HUES6 (cell line): Measurements from ENCODE around the gene FAM174B.

Experiments used
- H3K27ac ChIP-seq: 2 replicates; pipeline ENCODE4 v1.7.0; 2013; ENCODE audit warnings: low read depth, mild to moderate bottlenecking, low read length, inconsistent platforms
- H3K27me3 ChIP-seq: 2 replicates; pipeline ENCODE4 v1.6.1; 2013; ENCODE audit warnings: low read length; ENCODE audit not compliant: control insufficient read depth, insufficient read depth
- H3K36me3 ChIP-seq: 2 replicates; pipeline ENCODE4 v1.6.1; 2013; ENCODE audit warnings: low read length; ENCODE audit not compliant: control insufficient read depth, insufficient read depth
- H3K4me1 ChIP-seq: 2 replicates; pipeline ENCODE4 v1.6.1; 2013; ENCODE audit warnings: low read length; ENCODE audit not compliant: control insufficient read depth, insufficient read depth
- H3K4me3 ChIP-seq: 2 replicates; pipeline ENCODE4 v1.5.1; 2013; ENCODE audit warnings: low read depth, low read length
- H3K9ac ChIP-seq: one replicate; pipeline ENCODE4 v1.6.1; 2013; ENCODE audit warnings: mild to moderate bottlenecking, low read length
- H3K9me3 ChIP-seq: 2 replicates; pipeline ENCODE4 v1.6.1; 2013; ENCODE audit warnings: low read depth, low read length; ENCODE audit not compliant: control insufficient read depth, insufficient read depth

Gene FAM174B

GRCh38 chr15:92617549-92618520 is 37.7 kb downstream of the FAM174B start:
- peaks cover 16% of the 10 kb centered on the region for H3K36me3 ChIP-seq
- no peaks in the 10 kb centered on the region for H3K9me3 ChIP-seq
- H3K9ac ChIP-seq = peak overlapping the region; percentile 2
- H3K4me3 ChIP-seq = no peak overlapping the region
- H3K4me1 ChIP-seq = peaks cover 23% of the 10 kb centered on the region
- peak overlapping the region; percentile 66; the same call in 1 of the 2 replicates for H3K27ac ChIP-seq
- H3K27me3 ChIP-seq = no peaks in the 10 kb centered on the region

- Histone ChIP-seq H3K4me1 (peaks cover 26% of the 10 kb centered on the region), H3K27me3 (no peaks in the 10 kb centered on the region), H3K9me3 (no peaks in the 10 kb centered on the region), H3K36me3 (peaks cover 18% of the 10 kb centered on the region), H3K27ac (peak overlapping the region; percentile 66; the same call in 1 of the 2 replicates), H3K9ac (peak overlapping the region; percentile 2), H3K4me3 (no peak overlapping the region; the same call in 1 of the 2 replicates)
These were observed 38.7 kb downstream of the FAM174B start for GRCh38 chr15:92616621-92617548.

- peaks cover 26% of the 10 kb centered on the region for H3K4me1 ChIP-seq
- H3K9me3 ChIP-seq = no peaks in the 10 kb centered on the region
- no peak overlapping the region for H3K4me3 ChIP-seq
- no peak overlapping the region for H3K27ac ChIP-seq
- no peak overlapping the region for H3K9ac ChIP-seq
- peaks cover 18% of the 10 kb centered on the region for H3K36me3 ChIP-seq
- H3K27me3 ChIP-seq = no peaks in the 10 kb centered on the region
These were observed 40.5 kb downstream of the FAM174B start for GRCh38 chr15:92614791-92615785.

GRCh38 chr15:92614301-92614700 is 41.3 kb downstream of the FAM174B start:
- no peak overlapping the region for H3K27ac ChIP-seq
- H3K9ac ChIP-seq = no peak overlapping the region
- no peaks in the 10 kb centered on the region for H3K9me3 ChIP-seq
- peaks cover 26% of the 10 kb centered on the region for H3K4me1 ChIP-seq
- H3K4me3 ChIP-seq = no peak overlapping the region
- H3K27me3 ChIP-seq = no peaks in the 10 kb centered on the region
- peaks cover 16% of the 10 kb centered on the region for H3K36me3 ChIP-seq

- H3K27me3 ChIP-seq = no peaks in the 10 kb centered on the region
- peaks cover 12% of the 10 kb centered on the region for H3K36me3 ChIP-seq
- no peak overlapping the region for H3K9ac ChIP-seq
- H3K4me3 ChIP-seq = no peak overlapping the region
- no peaks in the 10 kb centered on the region for H3K9me3 ChIP-seq
- peaks cover 26% of the 10 kb centered on the region for H3K4me1 ChIP-seq
- H3K27ac ChIP-seq = no peak overlapping the region
These were observed 41.7 kb downstream of the FAM174B start for GRCh38 chr15:92613841-92614240.

GRCh38 chr15:92612891-92613290 is 42.7 kb downstream of the FAM174B start:
- Histone ChIP-seq H3K4me3 (no peak overlapping the region), H3K9me3 (no peaks in the 10 kb centered on the region), H3K4me1 (peaks cover 19% of the 10 kb centered on the region), H3K9ac (no peak overlapping the region), H3K27me3 (no peaks in the 10 kb centered on the region), H3K36me3 (peaks cover 10% of the 10 kb centered on the region), H3K27ac (no peak overlapping the region)

GRCh38 chr15:92611995-92612745 is 43.4 kb downstream of the FAM174B start:
- no peak overlapping the region for H3K9ac ChIP-seq
- H3K4me3 ChIP-seq = no peak overlapping the region
- H3K27ac ChIP-seq = no peak overlapping the region
- no peaks in the 10 kb centered on the region for H3K27me3 ChIP-seq
- H3K9me3 ChIP-seq = no peaks in the 10 kb centered on the region
- H3K4me1 ChIP-seq = peaks cover 12% of the 10 kb centered on the region
- H3K36me3 ChIP-seq = peaks cover 10% of the 10 kb centered on the region

- Histone ChIP-seq H3K9ac (no peak overlapping the region), H3K4me3 (no peak overlapping the region), H3K36me3 (peaks cover 10% of the 10 kb centered on the region), H3K27ac (no peak overlapping the region), H3K9me3 (peaks cover 6% of the 10 kb centered on the region), H3K27me3 (no peaks in the 10 kb centered on the region), H3K4me1 (peaks cover 3% of the 10 kb centered on the region; the same call in 1 of the 2 replicates)
These were observed 44.4 kb downstream of the FAM174B start for GRCh38 chr15:92611150-92611549.

- Histone ChIP-seq H3K4me1 (peaks cover 3% of the 10 kb centered on the region; the same call in 1 of the 2 replicates), H3K9ac (no peak overlapping the region), H3K27me3 (no peaks in the 10 kb centered on the region), H3K4me3 (no peak overlapping the region), H3K9me3 (peaks cover 12% of the 10 kb centered on the region), H3K27ac (no peak overlapping the region), H3K36me3 (peaks cover 10% of the 10 kb centered on the region)
These were observed 45.5 kb downstream of the FAM174B start for GRCh38 chr15:92610101-92610520.
